Islet of Langerhans (tissue), 1 donor: Measurements from ENCODE around the gene PCDH18.

ENCODE experiments used
- FAIRE-seq: peaks from one replicate; lab custom pipeline; 2011; peaks lifted over from hg19 to GRCh38; lab: Jason Lieb, UNC

The PCDH18 gene

DNA sequence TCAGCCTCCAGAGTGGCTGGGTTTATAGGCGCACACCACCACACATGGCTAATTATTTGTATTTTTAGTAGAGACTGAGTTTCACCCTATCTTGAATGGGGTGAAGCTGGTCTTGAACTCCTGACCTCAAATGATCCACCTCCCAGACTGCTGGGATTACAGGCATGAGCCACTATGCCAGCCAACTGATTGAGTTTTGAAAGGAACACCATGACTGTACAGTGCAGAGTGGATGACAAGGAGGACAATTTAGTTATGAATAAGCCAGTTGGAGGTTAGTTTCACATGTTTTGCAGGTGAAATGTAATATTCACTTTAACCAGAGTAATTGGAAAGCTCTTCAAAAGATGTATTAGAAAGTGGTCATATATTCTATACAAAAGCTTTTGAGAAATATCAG, 60.8 kb downstream of the PCDH18 start:
- no peak for FAIRE-seq

DNA sequence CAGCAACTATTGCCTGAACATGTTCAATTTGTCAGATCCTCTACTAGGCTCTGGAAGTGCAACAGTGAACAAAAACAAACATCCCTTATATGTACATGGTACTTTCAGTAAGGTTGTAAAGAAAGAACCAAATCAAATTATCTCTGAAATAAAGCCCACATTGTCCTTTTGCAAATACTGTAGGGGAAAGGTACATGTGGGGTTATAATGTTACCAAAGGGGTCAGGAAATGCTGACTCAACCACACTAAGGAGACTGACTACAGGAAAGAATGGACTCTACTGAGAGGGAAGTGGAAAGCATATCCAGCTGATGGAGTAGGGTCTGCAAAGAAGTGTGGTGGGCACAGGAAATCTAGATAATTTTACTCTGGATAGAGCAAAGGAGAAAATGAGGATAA, 61.5 kb downstream of the PCDH18 start:
- FAIRE-seq, result no peak
